ENCODE data around the gene SYT1.

SYT1 gene

GRCh38 chr12:79236920-79237319 is 372.3 kb downstream of the SYT1 start:
- DNase-seq, result no peak

- DNase-seq, result no peak
Observed at GRCh38 chr12:79238246-79238645, 373.7 kb downstream of the SYT1 start.

- DNase-seq, result no peak
Observed at GRCh38 chr12:79247494-79247893, 382.9 kb downstream of the SYT1 start.

- no peak for DNase-seq
Observed at GRCh38 chr12:79250186-79250585, 385.6 kb downstream of the SYT1 start.

GRCh38 chr12:79250960-79251755 is 386.6 kb downstream of the SYT1 start:
- no peak for DNase-seq

GRCh38 chr12:79252358-79253075 is 387.9 kb downstream of the SYT1 start:
- no peak for DNase-seq

- DNase-seq, result no peak
Observed at GRCh38 chr12:79255288-79255687, 390.7 kb downstream of the SYT1 start.

- no peak for DNase-seq
Observed at GRCh38 chr12:79260923-79261322, 396.3 kb downstream of the SYT1 start.

- no peak for DNase-seq
Observed at GRCh38 chr12:79262938-79263337, 398.4 kb downstream of the SYT1 start.

- no peak for DNase-seq
Observed at GRCh38 chr12:79266343-79267144, 402.0 kb downstream of the SYT1 start.

GRCh38 chr12:79267580-79267979 is 403.0 kb downstream of the SYT1 start:
- no peak for DNase-seq

GRCh38 chr12:79274501-79275064 is 410.0 kb downstream of the SYT1 start:
- no peak for DNase-seq

GRCh38 chr12:79275631-79276030 is 411.1 kb downstream of the SYT1 start:
- no peak for DNase-seq

- no peak for DNase-seq
Observed at GRCh38 chr12:79283364-79283763, 418.8 kb downstream of the SYT1 start.

- DNase-seq, result no peak
Observed at GRCh38 chr12:79288911-79289310, 424.3 kb downstream of the SYT1 start.

- DNase-seq, result no peak
Observed at GRCh38 chr12:79291711-79292110, 427.1 kb downstream of the SYT1 start.

GRCh38 chr12:79294590-79294989 is 430.0 kb downstream of the SYT1 start:
- DNase-seq, result no peak

GRCh38 chr12:79295572-79295971 is 431.0 kb downstream of the SYT1 start:
- no peak for DNase-seq

GRCh38 chr12:79296133-79296532 is 431.6 kb downstream of the SYT1 start:
- no peak for DNase-seq

GRCh38 chr12:79296871-79297270 is 432.3 kb downstream of the SYT1 start:
- DNase-seq, result no peak

- no peak for DNase-seq
Observed at GRCh38 chr12:79298506-79298905, 433.9 kb downstream of the SYT1 start.

GRCh38 chr12:79299447-79300198 is 435.0 kb downstream of the SYT1 start:
- no peak for DNase-seq

- DNase-seq, result no peak
Observed at GRCh38 chr12:79300199-79300568, 435.6 kb downstream of the SYT1 start.

Data from GOT3 (cell line).